Pancreas (tissue), 10 donors: ENCODE results near the gene ATXN1. TPM values are rescaled to one million over a fixed set of nuclear protein-coding genes. Genes with fewer than 3 reads are reported as not detected.

Source experiments
- ATAC-seq, 4 donors: fragments of 200-7000 bp; cut with Tn5 transposase; one replicate each; pipeline versions ENCODE4 v1.8.0 to v1.9.1; 2020; ENCODE audit warnings: mild to moderate bottlenecking in 4 of 4, moderate library complexity in 4 of 4
- DNase-seq, 6 donors: peaks; one replicate each; pipeline ENCODE4 v3.0.0-alpha.2; 2020
- FAIRE-seq: peaks from 2 replicates; lab custom pipeline; 2012; peaks lifted over from hg19 to GRCh38; lab: Jason Lieb, UNC
- H3K27ac ChIP-seq, 4 donors: fragments of 200-600 bp; sonication (generic); 1 replicate in 3 of 4; 2 replicates in 1 of 4; pipeline versions ENCODE4 v1.5.0 to v1.8.0; 2020
- H3K27me3 ChIP-seq, 4 donors: fragments of 200-600 bp; one replicate each; pipeline ENCODE4 v1.8.0; 2021
- H3K36me3 ChIP-seq, 3 donors: fragments of 200-600 bp; sonication (generic) in 1 of 3; one replicate each; pipeline versions ENCODE4 v1.5.0 to v1.8.0; 2020 to 2021
- H3K4me1 ChIP-seq, 3 donors: fragments of 200-600 bp; one replicate each; pipeline ENCODE4 v1.8.0; 2021
- H3K4me3 ChIP-seq, 4 donors: fragments of 200-600 bp; sonication (generic) in 2 of 4; one replicate each; pipeline versions ENCODE4 v1.5.0 to v1.8.0; 2020 to 2021
- H3K9me3 ChIP-seq, 4 donors: fragments of 200-600 bp; one replicate each; pipeline ENCODE4 v1.8.0; 2021
- CTCF ChIP-seq, 4 donors: fragments of 200-600 bp; sonication (generic) in 3 of 4; IDR thresholded peaks; one replicate each; pipeline versions ENCODE4 v1.5.0 to v1.8.0; 2021; ENCODE audit warnings: antibody characterized with exemption in 4 of 4
- WGBS, 2 donors: extraction: QIAGEN DNeasy Blood & Tissue Kit; methylation state at CpG; one replicate each; pipeline ENCODE4 v1.1.7; 2013; 5-methylcytosine and 5-hydroxymethylcytosine counted together
- intact Hi-C, 3 donors: fragments of 100-400 bp; cut with DNase I; formaldehyde crosslinking; loops; one replicate each; pipeline versions ENCODE4 v1.11.1 to v1.14.2; 2022
- polyA plus RNA-seq, 2 donors: library from polyadenylated mRNA; stranded (reverse); fragments of 200-250 nt; gene quantifications; one replicate each; pipeline ENCODE4 v1.2.3, GENCODE V29; 2013
- total RNA-seq, 6 donors: library from RNA; stranded (reverse); fragmentation: NEBNext Ultra II Directional in 4 of 6; extraction: Animal tissue kit (Norgen Biotek cat#: 25700) in 4 of 6; gene quantifications; one replicate each; pipeline versions ENCODE4 v1.2.1 to v1.2.4, GENCODE V29; 2021 to 2023
- donor health status: healthy with polysubstance abuse.
- donor health status: DM: no; HTN: no; CAD: no; lungs with moderate emphysema.
- donor health status: DM: no; HTN: no; CAD: no.
- donor health status: control.
- donor health status: control.
- donor health status: Bipolar disorder and iron deficiency.
- donor health status: DM: yes; HTN: yes; CAD: no.
- donor health status: DM: no; HTN: no; CAD: no.
- donor health status: DM: no; HTN: no; CAD: no.
- donor health status: DM: yes; HTN: yes; CAD: no.

Gene ATXN1
- total and polyA plus RNA-seq, 8 donors = 4.9 to 38.6 (median 20.5) TPM

GRCh38 chr6:16258709-16259075 lies 502.6 kb downstream of the ATXN1 start:
- Histone ChIP-seq H3K4me3 (no peak overlapping the region), H3K9me3 (no peaks in the 10 kb centered on the region), H3K36me3 (peaks cover 0 to 5% (median 0%) of the 10 kb centered on the region in 3 donors), H3K27ac (no peak overlapping the region), H3K27me3 (no peaks in the 10 kb centered on the region), H3K4me1 (no peaks in the 10 kb centered on the region)
- FAIRE-seq = no peak
- ATAC-seq = no peak
- no peak for DNase-seq
- intact Hi-C loops = no loop called here
- TF ChIP-seq CTCF (IDR thresholded peaks at IDR 0.05) = no peak
- WGBS, 2 donors = 82 to 87% methylated on average over 6 of the region's 6 CpGs

GRCh38 chr6:16257999-16258708 lies 503.1 kb downstream of the ATXN1 start:
- ATAC-seq (peak in 1 of 4 donors; percentile 16), FAIRE-seq (no peak), DNase-seq (no peak)
- TF ChIP-seq CTCF (IDR thresholded peaks at IDR 0.05) = no peak
- H3K4me1 ChIP-seq = no peaks in the 10 kb centered on the region
- intact Hi-C loops = no loop called here
- H3K36me3 ChIP-seq = peaks cover 0 to 5% (median 0%) of the 10 kb centered on the region in 3 donors
- H3K9me3 ChIP-seq = no peaks in the 10 kb centered on the region
- H3K27ac ChIP-seq = no peak overlapping the region
- 82% methylated on average over 7 of the region's 7 CpGs for WGBS, 2 donors
- H3K4me3 ChIP-seq = no peak overlapping the region
- no peaks in the 10 kb centered on the region for H3K27me3 ChIP-seq

GRCh38 chr6:16256781-16257180 lies 504.5 kb downstream of the ATXN1 start:
- no peak for TF ChIP-seq CTCF (IDR thresholded peaks at IDR 0.05)
- DNase-seq (no peak), ATAC-seq (no peak), FAIRE-seq (no peak)
- no peak overlapping the region for H3K27ac ChIP-seq
- no peaks in the 10 kb centered on the region for H3K9me3 ChIP-seq
- H3K36me3 ChIP-seq = peaks cover 0 to 5% (median 0%) of the 10 kb centered on the region in 3 donors
- no peaks in the 10 kb centered on the region for H3K4me1 ChIP-seq
- WGBS, 2 donors = 97 to 98% methylated on average over 2 of the region's 2 CpGs
- H3K27me3 ChIP-seq = no peaks in the 10 kb centered on the region
- intact Hi-C loops = no loop called here
- no peak overlapping the region for H3K4me3 ChIP-seq

GRCh38 chr6:16254535-16254934 lies 506.7 kb downstream of the ATXN1 start:
- WGBS, 2 donors = 95 to 96% methylated on average over 9 of the region's 9 CpGs

More at GRCh38 chr6:16254535-16254934, 506.7 kb downstream of the ATXN1 start:
- intact Hi-C loops = no loop called here
- DNase-seq (no peak), ATAC-seq (no peak), FAIRE-seq (no peak)
- H3K4me3 ChIP-seq = no peak overlapping the region
- H3K9me3 ChIP-seq = no peaks in the 10 kb centered on the region
- TF ChIP-seq CTCF (IDR thresholded peaks at IDR 0.05) = no peak
- H3K36me3 ChIP-seq = peaks cover 0 to 5% (median 0%) of the 10 kb centered on the region in 3 donors
- H3K4me1 ChIP-seq = no peaks in the 10 kb centered on the region
- no peaks in the 10 kb centered on the region for H3K27me3 ChIP-seq
- no peak overlapping the region for H3K27ac ChIP-seq
